IMR-90 (cell line): ENCODE measurements around the gene SKAP1.
A peak's percentile ranks its signal among the peaks of the same experiment; 100 is the strongest.

Experiments used
- BHLHE40 ChIP-seq: fragments of 150-350 bp; IDR thresholded peaks from 2 replicates; pipeline ENCODE4 v1.6.1; 2016; ENCODE audit warnings: mild to moderate bottlenecking, low read depth, low read length
- CEBPB ChIP-seq: IDR thresholded peaks from 2 replicates; pipeline ENCODE4 v1.6.1; 2012; ENCODE audit warnings: low read depth, low read length, improper control_type of control experiment
- CHD1 ChIP-seq: IDR thresholded peaks from 2 replicates; pipeline ENCODE4 v1.6.1; 2012; ENCODE audit warnings: low read depth, low read length, improper control_type of control experiment
- CTCF ChIP-seq: conservative IDR thresholded peaks from 2 replicates; pipeline ENCODE4 v1.5.1; 2012; ENCODE audit warnings: mild to moderate bottlenecking, low read depth, low read length, improper control_type of control experiment
- ELK1 ChIP-seq: fragments of 150-350 bp; IDR thresholded peaks from 2 replicates; pipeline ENCODE4 v1.6.1; 2016; ENCODE audit warnings: low read depth, mild to moderate bottlenecking, low read length, moderate library complexity, borderline replicate concordance
- MAFK ChIP-seq: IDR thresholded peaks from 2 replicates; pipeline ENCODE4 v1.6.1; 2012; ENCODE audit warnings: low read depth, low read length, improper control_type of control experiment
- MAZ ChIP-seq: IDR thresholded peaks from 2 replicates; pipeline ENCODE4 v1.6.1; 2012; ENCODE audit warnings: low read depth, mild to moderate bottlenecking, low read length, improper control_type of control experiment, moderate library complexity, borderline replicate concordance
- NFE2L2 ChIP-seq: fragments of 150-350 bp; IDR thresholded peaks from 2 replicates; pipeline ENCODE4 v1.6.1; 2016; ENCODE audit warnings: low read depth, mild to moderate bottlenecking, low read length
- POLR2A ChIP-seq: IDR thresholded peaks from 2 replicates; pipeline ENCODE4 v1.6.1; 2012; ENCODE audit warnings: mild to moderate bottlenecking, low read depth, low read length
- RAD21 ChIP-seq: IDR thresholded peaks from 2 replicates; pipeline ENCODE4 v1.6.1; 2012; ENCODE audit warnings: low read length, improper control_type of control experiment
- RCOR1 ChIP-seq: IDR thresholded peaks from 2 replicates; pipeline ENCODE4 v1.6.1; 2012; ENCODE audit warnings: mild to moderate bottlenecking, low read length, improper control_type of control experiment; ENCODE audit not compliant: insufficient replicate concordance
- RFX5 ChIP-seq: IDR thresholded peaks from 2 replicates; pipeline ENCODE4 v1.8.0; 2012; ENCODE audit warnings: low read depth, mild to moderate bottlenecking, low read length, moderate library complexity
- SMC3 ChIP-seq: fragments of 150-350 bp; IDR thresholded peaks from 2 replicates; pipeline ENCODE4 v1.6.1; 2016; ENCODE audit warnings: low read depth, mild to moderate bottlenecking, antibody characterized with exemption, low read length, moderate library complexity
- TF ChIP-seq, protein P1 (sequence below): fragments of 150-350 bp; IDR thresholded peaks from 2 replicates; pipeline ENCODE4 v1.6.1; 2017; ENCODE audit warnings: mild to moderate bottlenecking, antibody characterized with exemption, low read length, low read depth

DNA sequence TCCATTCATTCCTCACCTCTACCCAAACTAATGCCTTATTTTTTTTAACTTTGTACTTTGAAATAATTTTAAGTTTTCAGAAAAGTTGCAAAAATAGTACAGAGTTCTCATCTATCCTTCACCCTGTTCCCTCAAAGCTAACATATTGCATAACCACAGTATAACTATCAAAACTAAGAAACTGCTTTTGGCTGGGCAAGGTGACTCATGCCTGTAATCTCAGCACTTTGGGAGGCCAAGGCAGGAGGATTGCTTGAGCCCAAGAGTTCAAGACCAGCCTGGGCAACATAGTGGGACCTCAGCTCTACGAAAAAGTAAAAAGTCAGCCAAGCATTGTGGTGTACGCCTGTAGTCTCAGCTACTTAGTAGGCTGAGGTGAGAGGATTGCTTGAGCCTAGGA, 147.7 kb downstream of the SKAP1 start:
- TF ChIP-seq, protein P1, sequence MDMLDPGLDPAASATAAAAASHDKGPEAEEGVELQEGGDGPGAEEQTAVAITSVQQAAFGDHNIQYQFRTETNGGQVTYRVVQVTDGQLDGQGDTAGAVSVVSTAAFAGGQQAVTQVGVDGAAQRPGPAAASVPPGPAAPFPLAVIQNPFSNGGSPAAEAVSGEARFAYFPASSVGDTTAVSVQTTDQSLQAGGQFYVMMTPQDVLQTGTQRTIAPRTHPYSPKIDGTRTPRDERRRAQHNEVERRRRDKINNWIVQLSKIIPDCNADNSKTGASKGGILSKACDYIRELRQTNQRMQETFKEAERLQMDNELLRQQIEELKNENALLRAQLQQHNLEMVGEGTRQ: no peak
- TF ChIP-seq CTCF (no peak), RAD21 (no peak), SMC3 (no peak), POLR2A (no peak), NFE2L2 (no peak), CEBPB (0 out of 2 replicates have a peak, but pooled peaks have one; percentile 1), MAFK (no peak), BHLHE40 (no peak), RCOR1 (no peak), ELK1 (no peak), RFX5 (no peak), CHD1 (no peak), MAZ (no peak)
